Keratinocyte (primary cell): ENCODE data around the gene SLC5A1. TPM values are rescaled to one million over a fixed set of nuclear protein-coding genes. Genes with fewer than 3 reads are reported as not detected.

Experiments
- DNase-seq: peaks from one replicate; pipeline ENCODE4 v3.0.0-alpha.2; 2011; ENCODE audit warnings: low read depth, missing footprints, low spot score
- FAIRE-seq: peaks from 2 replicates; lab custom pipeline; 2011; peaks lifted over from hg19 to GRCh38; lab: Jason Lieb, UNC
- H2AFZ ChIP-seq: 2 replicates; pipeline ENCODE4 v1.6.0; 2012; ENCODE audit warnings: low read length, control low read depth, inconsistent platforms; ENCODE audit not compliant: control insufficient read depth
- H3K27ac ChIP-seq: 2 replicates; pipeline ENCODE4 v1.5.1; 2011; ENCODE audit warnings: low read length; ENCODE audit not compliant: control insufficient read depth, insufficient read depth
- H3K27me3 ChIP-seq: 3 replicates; pipeline ENCODE4 v1.6.0; 2011; ENCODE audit warnings: low read length; ENCODE audit not compliant: control insufficient read depth, insufficient read depth; ENCODE audit errors: extremely low read depth
- H3K36me3 ChIP-seq, 2 experiments: 2 replicates in 1 of 2; 3 replicates in 1 of 2; pipeline ENCODE4 v1.5.1; 2011; ENCODE audit warnings: low read length in 2 of 2, mild to moderate bottlenecking in 1 of 2; ENCODE audit not compliant: control insufficient read depth in 2 of 2, insufficient read depth in 2 of 2; ENCODE audit errors: extremely low read depth in 1 of 2
- H3K4me1 ChIP-seq: 3 replicates; pipeline ENCODE4 v1.5.1; 2011; ENCODE audit warnings: low read length; ENCODE audit not compliant: control insufficient read depth, insufficient read depth; ENCODE audit errors: extremely low read depth
- H3K4me2 ChIP-seq: 3 replicates; pipeline ENCODE4 v1.6.0; 2011; ENCODE audit warnings: low read depth, low read length; ENCODE audit not compliant: control insufficient read depth, insufficient read depth; ENCODE audit errors: extremely low read depth
- H3K4me3 ChIP-seq, 3 experiments: fragments of 200-600 bp in 1 of 3; sonication (generic) in 1 of 3; 2 replicates in 2 of 3; 3 replicates in 1 of 3; pipeline ENCODE4 v1.5.1; 2011 to 2016; ENCODE audit warnings: low read length in 3 of 3, mild to moderate bottlenecking in 3 of 3, control low read depth in 2 of 3, inconsistent platforms in 1 of 3, low read depth in 1 of 3, mixed read lengths in 1 of 3, mixed run types in 1 of 3, moderate library complexity in 1 of 3; ENCODE audit not compliant: control insufficient read depth in 2 of 3, insufficient read depth in 2 of 3; ENCODE audit errors: extremely low read depth in 1 of 3
- H3K79me2 ChIP-seq: 2 replicates; pipeline ENCODE4 v1.6.0; 2012; ENCODE audit warnings: low read length; ENCODE audit not compliant: control insufficient read depth, insufficient read depth
- H3K9ac ChIP-seq: 3 replicates; pipeline ENCODE4 v1.6.0; 2011; ENCODE audit warnings: low read length; ENCODE audit not compliant: control insufficient read depth, insufficient read depth; ENCODE audit errors: extremely low read depth
- H3K9me1 ChIP-seq: 3 replicates; pipeline ENCODE4 v1.6.0; 2011; ENCODE audit warnings: low read length; ENCODE audit not compliant: control insufficient read depth, insufficient read depth; ENCODE audit errors: extremely low read depth
- H3K9me3 ChIP-seq: 2 replicates; pipeline ENCODE4 v1.5.1; 2012; ENCODE audit warnings: low read depth, low read length; ENCODE audit not compliant: control insufficient read depth
- H4K20me1 ChIP-seq: 3 replicates; pipeline ENCODE4 v1.6.0; 2011; ENCODE audit warnings: low read length; ENCODE audit not compliant: control insufficient read depth, insufficient read depth; ENCODE audit errors: extremely low read depth
- CTCF ChIP-seq, 3 experiments: IDR thresholded peaks in 1 of 3; conservative IDR thresholded peaks in 1 of 3; optimal IDR thresholded peaks in 1 of 3; 2 replicates in 2 of 3; 3 replicates in 1 of 3; pipeline versions ENCODE3 to v1.5.1; 2011; ENCODE audit warnings: low read length in 3 of 3, mild to moderate bottlenecking in 3 of 3, moderate library complexity in 2 of 3, control low read depth in 1 of 3, inconsistent platforms in 1 of 3; ENCODE audit not compliant: insufficient read depth in 2 of 3; ENCODE audit errors: extremely low read depth in 1 of 3
- EZH2 ChIP-seq: IDR thresholded peaks from one replicate; pipeline ENCODE4 v1.6.1; 2012; ENCODE audit warnings: inconsistent platforms, mild to moderate bottlenecking, low read length, moderate library complexity
- dilution Hi-C: fragments of 300-500 bp; cut with MboI; formaldehyde crosslinking; loops from one replicate; pipeline ENCODE4 v1.7.0; 2020; ENCODE audit warnings: low sequenced_read_pairs; ENCODE audit not compliant: extremely low pct_ligation_motif_present
- polyA plus RNA-seq, 5 experiments: library from polyadenylated mRNA; depleted of rRNA in 3 of 5; stranded (reverse) in 3 of 5; stranded (forward) in 1 of 5; unstranded in 1 of 5; fragments of >200 nt; gene quantifications; 1 replicate in 1 of 5; 2 replicates in 3 of 5; 3 replicates in 1 of 5; pipeline versions ENCODE4 v1.2.1 to v1.2.3, GENCODE V29; 2011 to 2012; ENCODE audit warnings: missing spikeins in 2 of 5, low read depth in 1 of 5, low replicate concordance in 1 of 5

Gene SLC5A1
- polyA plus RNA-seq, 1 donor (not counting 4 experiments of a cell fraction or from before 2014, with no cell fraction given), result 2.0 TPM

- no peak overlapping the region for H3K4me3 ChIP-seq
- H3K27me3 ChIP-seq, result no peaks in the 10 kb centered on the region
- no peak for DNase-seq
- H2AFZ ChIP-seq, result no peak overlapping the region
- no peak for TF ChIP-seq EZH2
- TF ChIP-seq CTCF (optimal IDR thresholded peaks at IDR 0.05 in 1 of 3, IDR thresholded peaks at IDR 0.05 in 1 of 3, conservative IDR thresholded peaks at IDR 0.05 in 1 of 3; ENCODE audit: extremely low read depth in 1 of 3, insufficient read depth in 2 of 3, low read length in 3 of 3), result peak in 2 of 3 experiments; percentile 8 to 21
- H3K27ac ChIP-seq, result no peak overlapping the region
- no peak overlapping the region for H3K9ac ChIP-seq
- no peaks in the 10 kb centered on the region for H4K20me1 ChIP-seq
- dilution Hi-C loops, result no loop called here
- H3K9me1 ChIP-seq, result no peaks in the 10 kb centered on the region
- no peaks in the 10 kb centered on the region for H3K9me3 ChIP-seq
- H3K4me1 ChIP-seq, result no peaks in the 10 kb centered on the region
- no peak for FAIRE-seq
- no peaks in the 10 kb centered on the region for H3K36me3 ChIP-seq
- H3K79me2 ChIP-seq, result no peaks in the 10 kb centered on the region
- H3K4me2 ChIP-seq, result no peak overlapping the region
Observed at GRCh38 chr22:32103658-32104315, 60.7 kb downstream of the SLC5A1 start.

- Histone ChIP-seq H3K9me3 (no peaks in the 10 kb centered on the region), H3K4me2 (no peak overlapping the region), H3K27ac (no peak overlapping the region), H3K27me3 (no peaks in the 10 kb centered on the region), H3K36me3 (no peaks in the 10 kb centered on the region), H3K4me1 (no peaks in the 10 kb centered on the region), H3K79me2 (no peaks in the 10 kb centered on the region), H4K20me1 (no peaks in the 10 kb centered on the region), H3K4me3 (no peak overlapping the region), H2AFZ (no peak overlapping the region), H3K9ac (no peak overlapping the region), H3K9me1 (no peaks in the 10 kb centered on the region)
- FAIRE-seq, result peak; percentile 71
- no peak for DNase-seq
- TF ChIP-seq EZH2 (no peak), CTCF (optimal IDR thresholded peaks at IDR 0.05 in 1 of 3, IDR thresholded peaks at IDR 0.05 in 1 of 3, conservative IDR thresholded peaks at IDR 0.05 in 1 of 3; ENCODE audit: extremely low read depth in 1 of 3, insufficient read depth in 2 of 3, low read length in 3 of 3) (no peak)
- dilution Hi-C loops, result no loop called here
Observed at GRCh38 chr22:32106930-32107329, 63.9 kb downstream of the SLC5A1 start.
